Adrenal gland (tissue), 19 donors: Measurements from ENCODE around the gene KRT80. TPM values are rescaled to one million over a fixed set of nuclear protein-coding genes. Genes with fewer than 3 reads are reported as not detected.
A peak's percentile ranks its signal among the peaks of the same experiment; 100 is the strongest.
"Not testable (repeated sequence)": the region's sequence is repeated elsewhere in the genome, so short reads cannot be mapped to it uniquely, and the experiment has no call there.

Experiments used
- DNase-seq, 7 donors: peaks; one replicate each; pipeline ENCODE4 v3.0.0-alpha.2; 2019 to 2020
- H3K27ac ChIP-seq, 5 donors: fragments of 200-600 bp; sonication (generic) in 4 of 5; 1 replicate in 3 of 5; 2 replicates in 2 of 5; pipeline versions ENCODE4 v1.5.1 to v1.8.0; 2016 to 2020; ENCODE audit warnings: mild to moderate bottlenecking in 1 of 5
- H3K27me3 ChIP-seq: fragments of 200-600 bp; 2 replicates; pipeline ENCODE4 v1.8.0; 2021
- H3K36me3 ChIP-seq, 2 donors: fragments of 200-600 bp; replicated peaks in 1 of 2; 1 replicate in 1 of 2; 2 replicates in 1 of 2; pipeline versions ENCODE4 v1.5.1 to v1.8.0; 2018 to 2022
- H3K4me1 ChIP-seq, 2 donors: fragments of 200-600 bp; replicated peaks in 1 of 2; 1 replicate in 1 of 2; 2 replicates in 1 of 2; pipeline versions ENCODE4 v1.5.1 to v1.8.0; 2018 to 2021
- H3K4me3 ChIP-seq, 4 donors: fragments of 200-600 bp; sonication (generic) in 3 of 4; one replicate each; pipeline ENCODE4 v1.5.1; 2016 to 2018
- H3K9me3 ChIP-seq, 3 donors: fragments of 200-600 bp; sonication (generic) in 1 of 3; replicated peaks in 1 of 3; 1 replicate in 2 of 3; 2 replicates in 1 of 3; pipeline versions ENCODE4 v1.5.1 to v1.8.0; 2016 to 2021
- POLR2A ChIP-seq, 2 donors: fragments of 450-650 bp; IDR thresholded peaks; one replicate each; pipeline ENCODE4 v1.6.1; 2017; ENCODE audit warnings: antibody characterized with exemption in 2 of 2, mild to moderate bottlenecking in 2 of 2, moderate library complexity in 1 of 2
- WGBS, 4 donors: extraction: QIAGEN DNeasy Blood & Tissue Kit in 2 of 4; methylation state at CpG; one replicate each; pipeline versions ENCODE4 v1.1.5 to v1.1.7; 2013 to 2017; 5-methylcytosine and 5-hydroxymethylcytosine counted together
- intact Hi-C, 2 donors: fragments of 100-400 bp; cut with DNase I; formaldehyde crosslinking; loops; one replicate each; pipeline versions ENCODE4 v1.14.1 to v1.15.0; 2022 to 2023
- long read RNA-seq, 10 donors: library from polyadenylated mRNA in 3 of 10; unstranded in 2 of 10; stranded (forward) in 1 of 10; transcript quantifications; one replicate each; pipeline ENCODE4 v2.0.0 and lab custom pipeline, GENCODE V29; 2021 to 2026
- polyA plus RNA-seq, 3 donors: library from polyadenylated mRNA; stranded (reverse); fragments of 200-250 nt in 2 of 3; fragments of 350-450 nt in 1 of 3; fragmentation: Illumina TruSeq in 1 of 3; extraction: RNeasy Lipid Tissue Mini Kit (QIAGEN cat#74804) in 1 of 3; gene quantifications; one replicate each; pipeline ENCODE4 v1.2.3, GENCODE V29; 2013 to 2014
- total RNA-seq, 9 donors: library from RNA; depleted of rRNA in 4 of 9; stranded (reverse); fragments of >200 nt in 4 of 9; fragments of 120-200 nt in 1 of 9; fragmentation: NEBNext Ultra II Directional in 1 of 9; extraction: Animal tissue kit (Norgen Biotek cat#: 25700) in 1 of 9; gene quantifications; one replicate each; pipeline versions ENCODE4 v1.1.0 to v1.2.4, GENCODE V29; 2013 to 2023
- TF ChIP-seq, protein P1 (sequence below), 6 experiments: fragments of 450-650 bp in 4 of 6; fragments of 200-600 bp in 2 of 6; sonication (generic) in 1 of 6; IDR thresholded peaks; 1 replicate in 5 of 6; 2 replicates in 1 of 6; pipeline versions ENCODE4 v1.5.1 to v1.8.0; 2016 to 2021; ENCODE audit warnings: antibody characterized with exemption in 6 of 6, mild to moderate bottlenecking in 2 of 6, moderate library complexity in 1 of 6
- donor health status: healthy with polysubstance abuse.
- donor health status: Bipolar disorder and iron deficiency.
- donor health status: DM: yes; HTN: yes; CAD: no.
- donor health status: DM: no; HTN: no; CAD: no.
- donor health status: DM: no; HTN: no; CAD: no.
- donor health status: DM: yes; HTN: yes; CAD: no.

The KRT80 gene
- total RNA-seq (10 to 100 TPM in 1 of 9 donors, 1 to 10 TPM in 7, under 1 TPM in 1; 0.95 to 14.6 (median 5.1) TPM), polyA plus RNA-seq (1 to 10 TPM; 1.8 to 8.8 (median 2.5) TPM)
- long read RNA-seq, donor 1, partial matches to known transcripts: 0 of 2 reads
- long read RNA-seq, donor 1, other reads (novel, unspliced or antisense): 0 of 2 reads
- long read RNA-seq, donor 2, partial matches to known transcripts: 0 of 2 reads
- long read RNA-seq, donor 2, other reads (novel, unspliced or antisense): 0 of 2 reads
- long read RNA-seq, donor 3, partial matches to known transcripts: 0 of 1 reads
- long read RNA-seq, donor 3, other reads (novel, unspliced or antisense): 0 of 1 reads
- long read RNA-seq, donor 4: 0 reads
- long read RNA-seq, donor 5, transcript KRT80-202 (9 exons, 3,859 nt): minor isoform, 5 of 25 reads
- long read RNA-seq, donor 5, transcript KRT80-201 (9 exons, 3,894 nt): major isoform, 9 of 25 reads
- long read RNA-seq, donor 5, partial matches to known transcripts: 7 of 25 reads
- long read RNA-seq, donor 5, other reads (novel, unspliced or antisense): 4 of 25 reads
- long read RNA-seq, donor 6, partial matches to known transcripts: 1 of 3 reads
- long read RNA-seq, donor 6, other reads (novel, unspliced or antisense): 1 of 3 reads
- long read RNA-seq, donor 7: 0 reads
- long read RNA-seq, donor 8, partial matches to known transcripts: 0 of 1 reads
- long read RNA-seq, donor 8, other reads (novel, unspliced or antisense): 0 of 1 reads
- long read RNA-seq, donor 9: 0 reads
- long read RNA-seq, donor 10: 0 reads

- peak; percentile 95 to 99 (median 98) for DNase-seq
- Histone ChIP-seq H3K4me1 (peaks cover 27 to 36% of the 10 kb centered on the region in 2 donors), H3K4me3 (peak within 1 kb of the TSS in 1 of 4 donors; percentile 31), H3K9me3 (no peaks in the 10 kb centered on the region), H3K27me3 (no peaks in the 10 kb centered on the region), H3K27ac (peak within 1 kb of the TSS; percentile 56 to 94 (median 85)), H3K36me3 (no peaks in the 10 kb centered on the region)
- TF ChIP-seq, protein P1, sequence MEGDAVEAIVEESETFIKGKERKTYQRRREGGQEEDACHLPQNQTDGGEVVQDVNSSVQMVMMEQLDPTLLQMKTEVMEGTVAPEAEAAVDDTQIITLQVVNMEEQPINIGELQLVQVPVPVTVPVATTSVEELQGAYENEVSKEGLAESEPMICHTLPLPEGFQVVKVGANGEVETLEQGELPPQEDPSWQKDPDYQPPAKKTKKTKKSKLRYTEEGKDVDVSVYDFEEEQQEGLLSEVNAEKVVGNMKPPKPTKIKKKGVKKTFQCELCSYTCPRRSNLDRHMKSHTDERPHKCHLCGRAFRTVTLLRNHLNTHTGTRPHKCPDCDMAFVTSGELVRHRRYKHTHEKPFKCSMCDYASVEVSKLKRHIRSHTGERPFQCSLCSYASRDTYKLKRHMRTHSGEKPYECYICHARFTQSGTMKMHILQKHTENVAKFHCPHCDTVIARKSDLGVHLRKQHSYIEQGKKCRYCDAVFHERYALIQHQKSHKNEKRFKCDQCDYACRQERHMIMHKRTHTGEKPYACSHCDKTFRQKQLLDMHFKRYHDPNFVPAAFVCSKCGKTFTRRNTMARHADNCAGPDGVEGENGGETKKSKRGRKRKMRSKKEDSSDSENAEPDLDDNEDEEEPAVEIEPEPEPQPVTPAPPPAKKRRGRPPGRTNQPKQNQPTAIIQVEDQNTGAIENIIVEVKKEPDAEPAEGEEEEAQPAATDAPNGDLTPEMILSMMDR (IDR thresholded peaks at IDR 0.05): no peak
- peak in 1 of 2 donors; percentile 36 for TF ChIP-seq POLR2A (IDR thresholded peaks at IDR 0.05)
- intact Hi-C loops: no loop called here
- WGBS, 4 donors: 19 to 44% (median 38%) methylated on average over 9 to 20 of the region's 20 CpGs
Observed at GRCh38 chr12:52191841-52192791, at the start of gene KRT80. KRT80 (minus strand) TSS chr12:52192014; CDS start chr12:52191902, 112 bp downstream.

DNA sequence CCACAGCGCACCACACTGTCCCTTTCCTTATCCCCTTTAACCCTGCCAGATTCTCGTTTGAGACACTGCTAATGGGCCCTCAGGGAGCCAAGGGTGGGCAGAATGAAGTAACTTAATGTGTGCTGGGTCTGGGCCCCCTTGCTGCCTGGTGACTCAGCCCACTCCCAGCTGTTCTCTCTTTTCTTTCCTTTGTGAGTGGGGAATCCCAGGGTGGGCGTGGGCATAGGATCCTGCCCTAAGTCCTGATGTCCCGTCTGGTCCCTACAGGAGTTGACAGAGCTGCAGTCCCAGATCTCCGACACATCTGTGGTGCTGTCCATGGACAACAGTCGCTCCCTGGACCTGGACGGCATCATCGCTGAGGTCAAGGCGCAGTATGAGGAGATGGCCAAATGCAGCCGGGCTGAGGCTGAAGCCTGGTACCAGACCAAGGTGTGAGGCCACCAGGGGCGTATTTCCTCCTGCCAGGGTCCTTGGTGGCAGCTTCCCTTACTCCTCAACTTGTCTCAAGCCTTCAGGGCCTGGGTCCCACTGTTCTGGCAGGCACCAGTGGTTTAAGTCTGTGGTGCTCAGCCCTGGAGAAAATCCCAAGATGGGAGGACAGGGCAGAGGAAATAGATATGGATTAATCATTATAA lies 49.5 kb upstream of the KRT80 start:
- Histone ChIP-seq H3K27me3 (no peaks in the 10 kb centered on the region), H3K27ac (no peak overlapping the region), H3K4me3 (no peak overlapping the region), H3K36me3 (no peaks in the 10 kb centered on the region), H3K9me3 (no peaks in the 10 kb centered on the region), H3K4me1 (peaks cover 18 to 22% of the 10 kb centered on the region in 2 donors)
- 76 to 92% (median 85%) methylated on average over 4 to 11 of the region's 11 CpGs for WGBS, 4 donors
- DNase-seq: no peak
- TF ChIP-seq POLR2A (IDR thresholded peaks at IDR 0.05): no peak
- TF ChIP-seq, protein P1 (IDR thresholded peaks at IDR 0.05): no peak
- intact Hi-C loops: no loop called here

DNA sequence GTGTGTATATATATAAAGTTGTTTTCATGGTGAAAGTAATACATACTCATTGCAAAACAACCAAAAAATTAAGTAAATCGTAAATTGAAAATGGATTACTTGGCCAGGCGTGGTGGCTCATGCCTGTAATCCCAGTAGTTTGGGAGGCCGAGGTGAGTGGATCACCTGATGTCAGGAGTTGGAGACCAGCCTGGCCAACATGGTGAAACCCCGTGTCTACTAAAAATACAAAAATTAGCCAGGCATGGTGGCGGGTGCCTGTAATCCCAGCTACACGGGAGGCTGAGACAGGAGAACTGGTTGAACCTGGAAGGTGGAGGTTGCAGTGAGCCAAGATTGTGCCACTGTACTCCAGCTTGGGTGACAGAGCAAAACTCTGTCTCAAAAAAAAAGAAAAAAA lies 48.4 kb upstream of the KRT80 start:
- H3K4me1 ChIP-seq: peaks cover 17 to 19% of the 10 kb centered on the region in 2 donors
- H3K27me3 ChIP-seq, H3K36me3 ChIP-seq, intact Hi-C loops, H3K27ac ChIP-seq, H3K4me3 ChIP-seq, H3K9me3 ChIP-seq, DNase-seq: not testable (repeated sequence)
- 90 to 95% (median 94%) methylated on average over 6 of the region's 6 CpGs for WGBS, 4 donors

- TF ChIP-seq POLR2A (IDR thresholded peaks at IDR 0.05): no peak
- TF ChIP-seq, protein P1 (IDR thresholded peaks at IDR 0.05): no peak
- WGBS, 4 donors: 58 to 74% (median 67%) methylated on average over 2 of the region's 2 CpGs
- Histone ChIP-seq H3K4me3 (no peak overlapping the region), H3K27me3 (no peaks in the 10 kb centered on the region), H3K4me1 (peaks cover 14 to 17% of the 10 kb centered on the region in 2 donors), H3K27ac (no peak overlapping the region), H3K9me3 (no peaks in the 10 kb centered on the region), H3K36me3 (no peaks in the 10 kb centered on the region)
- no peak for DNase-seq
- intact Hi-C loops: no loop called here
Observed at GRCh38 chr12:52239767-52240166, 48.0 kb upstream of the KRT80 start.
